GM23248 (cell line): Measurements from ENCODE around the gene PLD1.

Experiments used
- EZH2 ChIP-seq: fragments of 200-600 bp; sonication (generic); IDR thresholded peaks from 2 replicates; pipeline ENCODE4 v1.6.1; 2018; ENCODE audit warnings: antibody characterized with exemption, mild to moderate bottlenecking; ENCODE audit not compliant: insufficient read depth, poor library complexity, severe bottlenecking
- EZH2phosphoT487 ChIP-seq: fragments of 200-600 bp; sonication (generic); IDR thresholded peaks from 2 replicates; pipeline ENCODE4 v1.6.1; 2018; ENCODE audit warnings: antibody characterized with exemption, moderate library complexity, mild to moderate bottlenecking, low read depth; ENCODE audit not compliant: insufficient read depth

- TF ChIP-seq EZH2, result no peak
- TF ChIP-seq EZH2phosphoT487, result no peak
Measured at GRCh38 chr3:171851660-171852058, 41.4 kb upstream of the PLD1 start.
